ENCODE data around the gene FN1.
"Not testable (repeated sequence)": the region's sequence is repeated elsewhere in the genome, so short reads cannot be mapped to it uniquely, and the experiment has no call there.

Gene FN1

GRCh38 chr2:215422676-215423075 is 13.2 kb downstream of the FN1 start:
- DNase-seq, result no peak

- no peak for DNase-seq
These were observed 13.9 kb downstream of the FN1 start for GRCh38 chr2:215421859-215422461.

GRCh38 chr2:215420471-215420935 is 15.4 kb downstream of the FN1 start:
- no peak for DNase-seq

GRCh38 chr2:215419769-215420470 is 15.9 kb downstream of the FN1 start:
- DNase-seq, result no peak

- DNase-seq, result no peak
These were observed 16.8 kb downstream of the FN1 start for GRCh38 chr2:215419113-215419512.

- no peak for DNase-seq
These were observed 17.6 kb downstream of the FN1 start for GRCh38 chr2:215418064-215418963.

GRCh38 chr2:215417400-215417951 is 18.4 kb downstream of the FN1 start:
- DNase-seq, result no peak

GRCh38 chr2:215416656-215417055 is 19.2 kb downstream of the FN1 start:
- no peak for DNase-seq

GRCh38 chr2:215415820-215416577 is 19.9 kb downstream of the FN1 start:
- DNase-seq, result no peak

GRCh38 chr2:215415218-215415617 is 20.6 kb downstream of the FN1 start:
- no peak for DNase-seq

GRCh38 chr2:215414674-215415073 is 21.2 kb downstream of the FN1 start:
- DNase-seq, result no peak

GRCh38 chr2:215413974-215414373 is 21.9 kb downstream of the FN1 start:
- DNase-seq, result no peak

- no peak for DNase-seq
These were observed 22.4 kb downstream of the FN1 start for GRCh38 chr2:215413484-215413777.

GRCh38 chr2:215411941-215412743 is 23.7 kb downstream of the FN1 start:
- DNase-seq, result no peak

- no peak for DNase-seq
These were observed 25.0 kb downstream of the FN1 start for GRCh38 chr2:215410932-215411285.

GRCh38 chr2:215410181-215410931 is 25.5 kb downstream of the FN1 start:
- not testable (repeated sequence) for DNase-seq

- no peak for DNase-seq
These were observed 26.3 kb downstream of the FN1 start for GRCh38 chr2:215409331-215410127.

- not testable (repeated sequence) for DNase-seq
These were observed 27.4 kb downstream of the FN1 start for GRCh38 chr2:215408441-215408840.

GRCh38 chr2:215407590-215408264 is 28.1 kb downstream of the FN1 start:
- no peak for DNase-seq

GRCh38 chr2:215407061-215407460 is 28.8 kb downstream of the FN1 start:
- no peak for DNase-seq
